Gastroesophageal sphincter (tissue), 4 donors: Measurements from ENCODE around the gene HIRA. TPM values are rescaled to one million over a fixed set of nuclear protein-coding genes. Genes with fewer than 3 reads are reported as not detected.

Source experiments
- ATAC-seq: fragments of 150-250 bp; one replicate; pipeline ENCODE4 v1.9.1; 2016; ENCODE audit warnings: mild to moderate bottlenecking, moderate library complexity
- H3K27ac ChIP-seq, 4 donors: fragments of 200-600 bp; sonication (generic) in 3 of 4; 1 replicate in 3 of 4; 2 replicates in 1 of 4; pipeline ENCODE4 v1.5.1; 2016 to 2019
- H3K27me3 ChIP-seq: fragments of 200-600 bp; sonication (generic); one replicate; pipeline ENCODE4 v1.5.1; 2019
- H3K36me3 ChIP-seq, 2 donors: fragments of 200-600 bp; sonication (generic); one replicate each; pipeline ENCODE4 v1.5.1; 2019; ENCODE audit warnings: control low read depth in 1 of 2
- H3K4me1 ChIP-seq, 3 donors: fragments of 200-600 bp; sonication (generic); 1 replicate in 2 of 3; 2 replicates in 1 of 3; pipeline ENCODE4 v1.5.1; 2016 to 2019; ENCODE audit warnings: control low read depth in 2 of 3
- H3K4me3 ChIP-seq, 2 donors: fragments of 200-600 bp; sonication (generic); one replicate each; pipeline ENCODE4 v1.5.1; 2019; ENCODE audit warnings: mild to moderate bottlenecking in 1 of 2, moderate library complexity in 1 of 2
- H3K9me3 ChIP-seq, 3 donors: fragments of 200-600 bp; sonication (generic); one replicate each; pipeline ENCODE4 v1.5.1; 2017 to 2019; ENCODE audit warnings: control low read depth in 2 of 3
- EP300 ChIP-seq: sonication (generic); formaldehyde crosslinking; IDR thresholded peaks from one replicate; pipeline ENCODE4 v1.6.1; 2017; ENCODE audit warnings: antibody characterized with exemption, mild to moderate bottlenecking
- POLR2A ChIP-seq, 2 donors: fragments of 450-650 bp; IDR thresholded peaks; one replicate each; pipeline ENCODE4 v1.6.1; 2017; ENCODE audit warnings: antibody characterized with exemption in 2 of 2, mild to moderate bottlenecking in 2 of 2, moderate library complexity in 1 of 2
- POLR2AphosphoS5 ChIP-seq: sonication (generic); formaldehyde crosslinking; IDR thresholded peaks from one replicate; pipeline ENCODE4 v1.6.1; 2017; ENCODE audit warnings: antibody characterized with exemption
- WGBS, 2 donors: methylation state at CpG; one replicate each; pipeline ENCODE4 v1.1.5; 2018; ENCODE audit warnings: low coverage in 1 of 2; 5-methylcytosine and 5-hydroxymethylcytosine counted together
- total RNA-seq, 4 donors: library from RNA; depleted of rRNA; stranded (reverse); fragments of >200 nt; gene quantifications; one replicate each; pipeline ENCODE4 v1.1.0, GENCODE V29; 2016
- TF ChIP-seq, protein P1 (sequence below), 4 experiments: fragments of 200-600 bp in 2 of 4; fragments of 450-650 bp in 2 of 4; sonication (generic) in 1 of 4; IDR thresholded peaks; one replicate each; pipeline ENCODE4 v1.5.1; 2017 to 2019; ENCODE audit warnings: antibody characterized with exemption in 4 of 4, mild to moderate bottlenecking in 2 of 4, moderate library complexity in 2 of 4

The HIRA gene
- total RNA-seq, 4 donors from 2014 or later = 20.5 to 35.6 (median 26.0) TPM

GRCh38 chr22:19387038-19387437 is 44.5 kb downstream of the HIRA start:
- TF ChIP-seq POLR2AphosphoS5 (no peak), POLR2A (IDR thresholded peaks at IDR 0.05) (no peak), EP300 (no peak)
- TF ChIP-seq, protein P1, sequence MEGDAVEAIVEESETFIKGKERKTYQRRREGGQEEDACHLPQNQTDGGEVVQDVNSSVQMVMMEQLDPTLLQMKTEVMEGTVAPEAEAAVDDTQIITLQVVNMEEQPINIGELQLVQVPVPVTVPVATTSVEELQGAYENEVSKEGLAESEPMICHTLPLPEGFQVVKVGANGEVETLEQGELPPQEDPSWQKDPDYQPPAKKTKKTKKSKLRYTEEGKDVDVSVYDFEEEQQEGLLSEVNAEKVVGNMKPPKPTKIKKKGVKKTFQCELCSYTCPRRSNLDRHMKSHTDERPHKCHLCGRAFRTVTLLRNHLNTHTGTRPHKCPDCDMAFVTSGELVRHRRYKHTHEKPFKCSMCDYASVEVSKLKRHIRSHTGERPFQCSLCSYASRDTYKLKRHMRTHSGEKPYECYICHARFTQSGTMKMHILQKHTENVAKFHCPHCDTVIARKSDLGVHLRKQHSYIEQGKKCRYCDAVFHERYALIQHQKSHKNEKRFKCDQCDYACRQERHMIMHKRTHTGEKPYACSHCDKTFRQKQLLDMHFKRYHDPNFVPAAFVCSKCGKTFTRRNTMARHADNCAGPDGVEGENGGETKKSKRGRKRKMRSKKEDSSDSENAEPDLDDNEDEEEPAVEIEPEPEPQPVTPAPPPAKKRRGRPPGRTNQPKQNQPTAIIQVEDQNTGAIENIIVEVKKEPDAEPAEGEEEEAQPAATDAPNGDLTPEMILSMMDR (IDR thresholded peaks at IDR 0.05) = no peak
- 38 to 73% methylated on average over 2 of the region's 2 CpGs for WGBS, 2 donors
- H3K4me3 ChIP-seq = no peak overlapping the region
- no peaks in the 10 kb centered on the region for H3K4me1 ChIP-seq
- no peaks in the 10 kb centered on the region for H3K27me3 ChIP-seq
- ATAC-seq = no peak
- H3K9me3 ChIP-seq = no peaks in the 10 kb centered on the region
- no peak overlapping the region for H3K27ac ChIP-seq
- H3K36me3 ChIP-seq = peaks cover 0 to 100% of the 10 kb centered on the region in 2 donors

DNA sequence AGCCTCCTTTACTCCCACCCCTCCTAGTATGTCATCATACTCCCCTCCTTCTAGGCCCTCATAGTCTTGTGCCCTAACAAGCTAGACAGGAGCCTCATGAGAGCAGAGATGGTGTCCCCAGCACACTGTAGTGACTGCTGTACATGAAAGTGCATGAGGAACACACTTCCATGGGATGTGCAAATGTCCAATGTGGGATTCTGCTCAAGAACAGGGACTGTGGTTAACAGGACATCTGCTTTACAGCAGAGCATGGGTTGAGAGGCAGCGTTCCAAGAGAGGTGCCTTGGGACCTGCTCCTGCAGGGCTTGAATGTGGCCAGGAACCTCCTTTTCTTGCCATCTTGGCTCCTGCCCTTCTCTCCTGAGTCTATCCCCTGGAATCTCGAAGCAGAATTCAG is 45.3 kb downstream of the HIRA start:
- TF ChIP-seq POLR2AphosphoS5 = no peak
- no peak for TF ChIP-seq POLR2A (IDR thresholded peaks at IDR 0.05)
- TF ChIP-seq, protein P1 (IDR thresholded peaks at IDR 0.05) = no peak
- TF ChIP-seq EP300 = no peak
- WGBS, 2 donors = no CpG with 5 or more reads among the region's 2 CpGs
- no peaks in the 10 kb centered on the region for H3K27me3 ChIP-seq
- H3K27ac ChIP-seq = no peak overlapping the region
- no peaks in the 10 kb centered on the region for H3K9me3 ChIP-seq
- no peak for ATAC-seq
- H3K4me3 ChIP-seq = no peak overlapping the region
- peaks cover 0 to 100% of the 10 kb centered on the region in 2 donors for H3K36me3 ChIP-seq
- no peaks in the 10 kb centered on the region for H3K4me1 ChIP-seq

GRCh38 chr22:19385221-19385906 is 46.2 kb downstream of the HIRA start:
- TF ChIP-seq, protein P1 (IDR thresholded peaks at IDR 0.05) = no peak
- TF ChIP-seq POLR2A (IDR thresholded peaks at IDR 0.05) = no peak
- TF ChIP-seq EP300 = no peak
- TF ChIP-seq POLR2AphosphoS5 = no peak
- no peak overlapping the region for H3K27ac ChIP-seq
- H3K4me3 ChIP-seq = no peak overlapping the region
- peaks cover 0 to 100% of the 10 kb centered on the region in 2 donors for H3K36me3 ChIP-seq
- H3K4me1 ChIP-seq = no peaks in the 10 kb centered on the region
- H3K27me3 ChIP-seq = no peaks in the 10 kb centered on the region
- whole genome bisulfite sequencing, 2 donors = 80 to 81% methylated on average over 1 to 3 of the region's 14 CpGs
- H3K9me3 ChIP-seq = no peaks in the 10 kb centered on the region
- ATAC-seq = no peak

DNA sequence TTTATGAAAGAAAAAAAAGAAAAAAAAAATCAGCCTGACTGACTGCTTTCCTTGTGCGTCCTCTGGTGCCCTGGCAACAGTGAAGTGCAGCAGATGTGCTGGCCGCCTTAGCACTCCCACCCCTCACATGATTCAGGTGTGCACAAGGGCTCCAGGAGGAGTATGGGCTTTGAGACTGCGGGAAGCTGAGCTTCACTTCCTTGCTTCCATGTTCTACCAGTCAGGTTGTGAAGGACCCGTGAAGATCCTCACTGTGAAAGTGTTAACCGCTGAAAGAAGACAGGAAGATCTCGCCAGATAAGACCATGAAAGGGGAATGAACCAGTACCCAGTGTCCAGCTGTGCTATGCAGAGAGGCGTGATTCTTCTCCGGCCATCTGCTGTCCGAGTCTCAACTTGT is 48.2 kb downstream of the HIRA start:
- no peaks in the 10 kb centered on the region for H3K27me3 ChIP-seq
- no peaks in the 10 kb centered on the region for H3K4me1 ChIP-seq
- H3K4me3 ChIP-seq = no peak overlapping the region
- no peak for ATAC-seq
- H3K27ac ChIP-seq = no peak overlapping the region
- H3K9me3 ChIP-seq = no peaks in the 10 kb centered on the region
- H3K36me3 ChIP-seq = peaks cover 0 to 95% of the 10 kb centered on the region in 2 donors
- 69 to 100% methylated on average over 6 to 9 of the region's 9 CpGs for WGBS, 2 donors
- TF ChIP-seq EP300 (no peak), POLR2AphosphoS5 (no peak), POLR2A (IDR thresholded peaks at IDR 0.05) (no peak)
- TF ChIP-seq, protein P1 (IDR thresholded peaks at IDR 0.05) = no peak

DNA sequence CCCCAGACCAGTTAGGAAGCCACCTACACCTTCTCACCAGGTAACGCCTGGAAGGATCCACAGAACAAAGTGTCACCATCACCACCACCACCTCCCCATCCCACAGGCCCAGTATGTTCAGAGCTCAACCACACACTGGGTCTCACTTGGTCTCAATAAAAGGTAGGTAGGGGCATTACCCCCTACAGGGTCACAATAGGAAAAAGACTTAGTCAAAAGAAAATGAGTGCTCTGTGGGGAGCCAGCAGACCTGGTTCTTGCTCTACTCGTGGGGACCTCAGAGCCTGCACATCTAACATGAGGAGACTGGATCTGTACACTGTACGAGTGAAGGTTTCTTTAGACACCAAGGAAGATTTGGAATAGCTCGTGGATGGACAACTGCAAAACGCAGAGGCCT is 49.3 kb downstream of the HIRA start:
- no peaks in the 10 kb centered on the region for H3K4me1 ChIP-seq
- H3K4me3 ChIP-seq = no peak overlapping the region
- no peak for ATAC-seq
- no peaks in the 10 kb centered on the region for H3K27me3 ChIP-seq
- no peak for TF ChIP-seq POLR2AphosphoS5
- TF ChIP-seq, protein P1 (IDR thresholded peaks at IDR 0.05) = no peak
- no peak for TF ChIP-seq EP300
- TF ChIP-seq POLR2A (IDR thresholded peaks at IDR 0.05) = no peak
- H3K9me3 ChIP-seq = no peaks in the 10 kb centered on the region
- no peak overlapping the region for H3K27ac ChIP-seq
- H3K36me3 ChIP-seq = peaks cover 0 to 95% of the 10 kb centered on the region in 2 donors
- 85 to 100% methylated on average over 2 to 4 of the region's 5 CpGs for WGBS, 2 donors
